ENCODE measurements around the gene GOLGA1.

GOLGA1 gene

GRCh38 chr9:124830593-124830992 lies 110.3 kb downstream of the GOLGA1 start:
- DNase-seq: no peak

GRCh38 chr9:124829334-124829669 lies 111.6 kb downstream of the GOLGA1 start:
- DNase-seq: no peak

- DNase-seq: no peak
Measured at GRCh38 chr9:124828489-124829333, 112.2 kb downstream of the GOLGA1 start.
